Activated T-cell treated with anti-CD3 and anti-CD28 coated beads, Interleukin-2, amount 50 U/mL, for 48 hours (primary cell): ENCODE measurements around the gene PLGRKT.
"Not testable (repeated sequence)": the region's sequence is repeated elsewhere in the genome, so short reads cannot be mapped to it uniquely, and the experiment has no call there.

ENCODE experiments used
- DNase-seq, 2 experiments: peaks; one replicate each; pipeline ENCODE4 v3.0.0-alpha.2; 2020

The PLGRKT gene

DNA sequence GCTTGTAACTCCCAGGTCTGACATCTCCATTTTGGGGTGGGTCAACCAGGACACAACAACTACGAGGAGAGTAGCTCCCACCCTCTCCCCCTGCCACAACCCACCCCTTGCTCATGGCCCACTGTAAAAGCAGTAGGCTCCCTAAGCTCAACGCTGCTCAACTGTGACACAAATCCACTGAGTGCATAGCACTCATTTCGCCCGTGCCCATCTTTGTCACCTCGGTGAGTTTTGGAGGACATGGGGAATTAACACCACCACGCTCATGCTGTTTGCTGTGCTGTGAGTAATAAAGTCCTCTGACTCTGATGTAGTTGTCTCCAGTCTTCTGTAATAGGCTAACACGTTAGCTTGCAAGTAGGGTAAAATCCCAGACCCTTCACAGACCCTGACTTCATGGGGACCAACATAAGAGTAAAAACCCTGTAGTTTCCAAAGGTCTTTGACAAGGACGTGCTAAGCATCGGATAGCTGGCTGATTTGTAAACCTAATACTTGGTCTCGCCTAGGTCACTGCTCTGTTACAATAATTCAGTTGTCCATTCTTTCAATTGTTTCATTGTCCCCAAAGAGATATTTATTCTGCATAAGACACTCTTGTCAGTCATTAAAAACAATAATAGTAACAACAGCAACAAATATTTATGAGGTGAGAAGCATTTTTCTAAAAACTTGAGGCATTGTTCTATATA is 7.7 kb downstream of the PLGRKT start:
- no peak for DNase-seq

DNA sequence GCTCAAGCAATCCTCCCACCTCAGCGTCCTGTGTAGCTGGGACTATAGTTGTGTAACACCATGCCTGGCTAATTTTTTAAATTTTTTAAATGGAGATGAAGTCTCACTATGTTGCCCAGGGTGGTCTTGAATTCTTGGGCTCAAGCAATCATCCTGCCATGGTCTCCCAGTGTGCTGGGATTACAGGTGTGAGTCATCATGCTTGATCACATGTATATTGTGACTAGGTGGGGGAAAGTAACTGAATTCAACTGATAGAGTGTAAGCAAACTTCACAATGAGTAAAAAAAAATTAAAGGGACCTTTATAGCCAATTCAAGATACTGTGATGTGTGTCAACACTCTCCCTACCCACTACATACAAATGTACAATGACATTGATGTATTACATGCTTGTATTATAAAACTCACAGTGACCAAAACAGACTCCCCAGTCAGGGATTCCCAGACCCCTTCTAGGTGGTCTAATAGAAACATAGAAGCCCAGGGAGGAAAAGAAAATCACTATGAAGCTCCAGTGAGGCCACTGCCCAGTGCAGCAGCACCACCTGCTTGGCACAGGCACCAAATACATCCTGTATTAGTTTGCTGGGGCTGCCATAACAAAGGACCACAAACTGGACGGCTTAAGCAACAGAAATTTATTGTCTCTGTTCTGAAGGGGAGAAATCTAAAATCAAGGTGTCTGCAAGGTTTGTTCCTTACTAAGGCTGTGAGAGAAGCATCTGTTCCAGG is 8.8 kb downstream of the PLGRKT start:
- DNase-seq, result no peak

DNA sequence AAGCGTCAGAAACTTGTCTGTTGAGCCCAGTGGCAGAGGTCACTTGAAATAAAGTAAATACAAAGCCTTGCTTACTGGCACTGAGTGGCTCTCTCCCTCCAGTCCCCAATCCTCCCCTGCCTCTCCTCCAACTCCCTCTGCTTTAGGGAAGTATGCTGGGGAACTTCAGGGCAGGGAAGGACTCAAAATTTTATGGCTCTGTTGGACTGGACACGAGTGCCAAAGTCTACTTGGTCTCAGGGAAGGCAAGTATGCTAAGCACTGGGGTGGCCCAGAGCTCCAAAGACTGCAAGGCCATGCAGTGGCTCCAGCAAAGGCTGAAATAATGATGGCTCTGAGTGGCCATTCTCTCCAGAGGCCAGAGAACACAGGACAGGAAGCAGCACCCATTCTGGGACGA is 9.6 kb downstream of the PLGRKT start:
- no peak for DNase-seq

DNA sequence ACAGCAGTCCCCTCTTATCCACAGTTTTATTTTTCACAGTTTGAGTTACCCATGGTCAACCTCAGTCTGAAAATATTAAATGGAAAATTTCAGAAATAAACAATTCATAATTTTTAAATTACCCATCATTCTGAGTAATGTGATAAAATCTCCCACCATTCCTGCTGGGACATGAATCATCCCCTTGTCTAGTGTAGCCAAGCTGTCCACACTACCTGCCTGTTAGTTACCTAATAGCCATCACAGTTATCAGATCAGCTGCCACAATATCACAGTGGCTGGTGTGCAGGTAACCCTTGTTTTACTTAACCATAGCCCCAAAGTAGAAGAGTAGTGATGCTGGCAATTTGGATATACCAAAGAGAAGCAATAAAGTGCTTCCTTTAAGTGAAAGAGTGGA is 10.7 kb downstream of the PLGRKT start:
- DNase-seq, result no peak

DNA sequence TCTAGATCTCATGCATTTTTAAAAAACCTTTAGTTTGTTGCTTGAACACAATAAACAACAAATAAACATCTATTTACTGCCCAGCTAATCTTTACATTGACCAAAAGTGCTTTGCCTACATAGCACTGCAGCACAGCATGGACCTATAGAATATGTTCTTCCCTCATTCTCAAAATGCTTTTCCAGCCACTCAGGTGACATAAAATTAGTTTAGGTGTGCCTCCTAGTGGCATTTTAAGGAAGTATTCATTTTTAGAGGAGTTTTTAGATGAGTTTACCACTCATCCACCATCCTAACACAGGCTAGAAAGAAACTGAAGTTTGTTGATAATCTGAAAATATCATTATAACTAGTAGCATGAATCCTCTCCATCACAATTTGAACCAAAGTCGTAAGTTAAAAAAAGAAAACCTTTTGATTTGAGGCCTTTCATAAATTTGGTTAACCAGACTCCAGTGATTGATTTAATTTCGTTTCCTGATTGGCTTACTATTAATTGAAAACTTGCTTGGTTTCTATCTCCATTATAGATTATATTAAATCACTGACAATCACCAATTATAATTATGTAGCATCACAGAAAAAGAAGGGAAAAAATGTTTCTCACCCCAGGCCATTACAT is 12.6 kb downstream of the PLGRKT start:
- DNase-seq, result no peak

DNA sequence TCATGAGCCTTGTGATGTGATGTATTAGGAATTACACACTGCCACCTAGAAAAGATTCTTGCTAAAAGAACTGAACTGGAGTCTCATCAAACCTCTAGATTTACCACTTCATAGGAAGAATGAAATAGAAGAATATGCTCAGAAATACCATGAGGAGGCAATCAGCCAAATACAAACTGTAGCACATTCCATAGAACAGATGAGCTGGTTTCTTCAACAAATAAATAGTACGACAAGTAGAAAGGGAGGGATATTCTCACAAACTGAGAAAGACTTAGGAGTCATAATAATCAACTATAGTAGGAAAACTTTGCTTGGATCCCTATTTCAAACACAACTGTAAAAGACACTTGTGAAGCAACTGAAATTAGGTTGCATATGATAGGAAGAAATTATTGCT is 15.4 kb downstream of the PLGRKT start:
- no peak for DNase-seq

DNA sequence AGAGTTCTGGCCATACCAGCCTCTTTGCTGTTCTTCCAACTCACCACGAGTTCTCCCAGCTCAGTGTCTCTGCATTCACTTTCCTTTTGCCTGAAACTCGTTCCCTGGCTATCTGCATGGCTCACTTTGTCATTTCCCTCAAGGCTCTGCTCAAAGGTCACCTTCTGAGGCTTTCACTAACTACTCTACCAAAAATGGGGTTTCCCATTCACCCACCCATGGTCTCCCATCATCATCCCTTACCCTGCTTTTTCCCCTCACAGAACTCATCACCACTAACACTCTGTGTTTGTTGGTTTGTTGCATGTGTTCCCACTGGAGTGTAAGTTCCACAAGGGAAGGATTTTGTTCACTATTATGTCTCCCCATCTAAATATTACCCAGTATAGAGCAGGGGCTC is 16.6 kb downstream of the PLGRKT start:
- DNase-seq, result no peak

DNA sequence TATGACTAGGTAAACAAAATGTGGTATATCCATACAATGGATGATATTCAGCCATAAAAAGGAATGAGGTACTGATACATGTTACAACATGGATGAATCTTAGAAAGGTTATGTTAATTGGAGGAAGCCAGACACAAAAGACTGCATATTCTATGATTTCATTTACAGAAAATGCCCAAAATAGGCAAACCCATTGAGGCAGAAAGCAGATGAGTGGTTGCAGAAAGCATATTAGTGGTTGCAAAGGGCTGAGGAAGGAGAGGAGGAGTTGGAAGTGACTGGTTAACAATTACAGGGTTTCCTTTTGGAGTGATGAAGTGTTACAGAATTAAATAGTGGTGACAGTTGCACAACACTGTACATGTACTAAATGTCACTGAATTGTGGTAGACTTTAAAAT is 17.7 kb downstream of the PLGRKT start:
- DNase-seq, result no peak

DNA sequence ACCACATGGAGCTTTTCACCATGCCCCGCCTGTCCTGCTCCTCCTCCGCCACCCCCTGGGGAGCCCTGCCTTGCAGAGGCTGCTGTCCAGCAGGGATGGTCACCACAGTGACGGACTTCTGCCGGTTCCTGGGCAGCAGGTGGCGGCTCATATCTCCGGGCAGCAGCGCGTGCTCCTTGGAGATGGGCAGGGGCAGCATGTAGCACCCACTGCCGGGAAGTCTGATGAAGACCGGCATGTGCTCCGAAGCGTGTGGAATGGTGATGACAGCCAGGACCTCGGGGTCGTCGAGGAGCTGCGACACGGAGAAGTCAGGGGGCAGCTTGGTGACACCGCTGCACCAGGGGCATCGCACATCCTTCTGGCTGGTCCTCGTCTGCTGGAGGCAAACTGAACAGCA is 19.2 kb downstream of the PLGRKT start:
- DNase-seq, result no peak

DNA sequence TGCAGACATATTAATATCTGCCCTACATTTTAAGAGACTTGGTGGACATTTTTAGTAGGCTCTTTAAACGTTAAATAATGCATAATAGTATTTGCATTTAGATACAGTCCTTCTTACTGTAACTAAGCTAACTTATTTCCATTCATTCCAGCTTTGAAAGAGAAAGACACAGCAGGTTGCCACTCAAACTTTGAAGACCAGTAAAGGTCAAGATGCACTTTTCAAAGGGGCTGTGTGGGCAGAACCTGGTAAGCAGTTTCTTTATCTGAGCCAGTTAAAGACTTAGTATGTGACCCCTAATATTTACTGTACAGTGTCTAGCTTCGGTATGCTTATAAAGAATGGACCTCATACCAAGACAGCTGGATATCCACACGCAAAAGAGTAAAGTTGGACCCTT is 20.8 kb downstream of the PLGRKT start:
- DNase-seq, result no peak

DNA sequence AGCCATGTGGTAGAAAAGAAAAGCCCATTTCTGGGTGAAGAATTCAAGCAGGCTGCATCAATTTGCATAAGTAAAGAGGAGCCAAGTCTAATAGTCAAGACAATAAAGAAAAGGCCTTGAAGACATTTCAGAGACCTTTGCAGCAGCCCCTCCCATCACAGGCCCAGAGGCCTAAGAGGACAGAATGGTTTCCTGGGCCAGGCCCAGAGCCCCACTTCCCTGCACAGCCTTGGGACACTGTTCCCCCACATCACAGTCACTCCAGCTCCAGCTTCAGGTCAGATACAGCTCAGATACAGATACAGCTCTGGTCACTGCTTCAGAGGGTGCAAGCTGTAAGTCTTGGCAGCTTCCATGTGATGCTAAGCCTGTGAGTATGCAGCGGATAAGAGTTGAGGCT is 29.1 kb downstream of the PLGRKT start:
- DNase-seq, result no peak

DNA sequence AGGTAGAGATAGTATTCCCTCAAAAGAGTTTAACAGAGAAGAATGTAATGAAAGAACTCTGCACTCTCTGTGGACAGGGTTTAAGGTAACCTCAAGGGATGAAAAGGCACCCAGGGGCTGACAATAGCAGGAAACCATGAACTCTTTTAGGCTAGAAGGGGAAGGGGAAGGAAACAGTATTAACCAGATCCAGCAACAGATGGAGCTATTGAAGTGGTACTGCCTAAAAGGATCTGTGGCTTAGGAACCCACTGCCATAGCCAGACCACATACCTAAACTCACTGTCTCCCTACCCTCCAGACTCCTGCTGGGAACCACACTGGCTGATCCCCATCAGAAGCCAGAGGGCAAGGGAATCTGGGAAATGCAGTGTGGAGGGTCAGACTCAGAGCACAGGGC is 35.5 kb downstream of the PLGRKT start:
- DNase-seq, result no peak

DNA sequence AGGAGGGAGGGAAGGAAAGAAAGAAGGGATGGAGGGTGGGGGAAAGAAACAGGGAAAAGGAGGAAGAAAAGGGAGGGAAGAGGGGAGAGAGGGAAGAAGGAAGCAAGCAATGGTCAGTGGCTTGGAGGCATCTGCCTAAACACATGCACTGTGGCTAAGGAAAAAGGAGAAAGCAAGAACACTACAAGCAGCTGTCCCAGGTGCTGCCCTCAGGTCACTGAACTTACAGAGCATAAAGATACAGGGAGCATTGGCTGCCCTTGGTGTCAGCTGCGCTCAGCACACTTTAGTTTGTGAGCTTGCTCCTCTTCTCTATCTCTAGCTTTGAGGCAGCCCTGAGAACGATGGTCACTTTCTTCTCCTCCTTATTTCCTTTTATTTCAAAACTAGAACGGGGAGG is 40.2 kb downstream of the PLGRKT start:
- DNase-seq, result not testable (repeated sequence)

DNA sequence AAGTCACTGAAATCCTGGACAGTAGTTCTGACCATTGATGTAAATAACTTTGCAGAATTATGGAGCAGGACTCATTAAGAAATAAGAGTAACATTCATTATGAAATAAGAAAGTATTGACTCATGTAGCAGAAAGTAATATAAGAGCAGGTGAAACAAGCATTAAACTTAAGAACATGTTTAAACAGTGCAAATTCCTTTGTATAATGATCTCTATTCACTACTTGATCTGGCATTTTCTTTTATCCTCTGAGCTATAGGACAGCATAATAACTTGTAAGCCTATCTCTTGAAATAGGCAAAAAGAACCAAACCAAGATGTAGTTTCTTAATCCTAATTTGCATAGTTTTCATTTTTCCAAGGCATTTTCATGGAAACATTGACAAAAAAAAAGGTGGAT is 42.3 kb downstream of the PLGRKT start:
- DNase-seq, result no peak

DNA sequence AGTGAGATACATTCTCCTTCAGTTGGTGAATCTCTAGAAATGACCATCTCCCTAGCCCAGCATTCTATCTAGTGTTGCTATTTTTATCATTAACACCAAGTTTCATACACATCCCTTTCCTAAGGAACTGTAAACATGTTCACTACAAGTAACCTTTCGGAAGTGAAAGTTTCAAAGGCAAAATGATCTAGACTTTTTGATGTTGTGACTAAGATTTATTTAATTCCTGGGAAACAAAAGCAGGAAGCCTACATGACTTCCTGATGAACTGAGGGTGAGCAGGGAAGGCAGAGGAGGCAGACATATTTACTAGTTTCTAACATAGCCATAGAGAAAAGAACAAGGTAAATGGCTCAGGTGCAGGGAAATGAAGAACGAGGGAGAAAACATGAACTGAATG is 43.7 kb downstream of the PLGRKT start:
- not testable (repeated sequence) for DNase-seq

DNA sequence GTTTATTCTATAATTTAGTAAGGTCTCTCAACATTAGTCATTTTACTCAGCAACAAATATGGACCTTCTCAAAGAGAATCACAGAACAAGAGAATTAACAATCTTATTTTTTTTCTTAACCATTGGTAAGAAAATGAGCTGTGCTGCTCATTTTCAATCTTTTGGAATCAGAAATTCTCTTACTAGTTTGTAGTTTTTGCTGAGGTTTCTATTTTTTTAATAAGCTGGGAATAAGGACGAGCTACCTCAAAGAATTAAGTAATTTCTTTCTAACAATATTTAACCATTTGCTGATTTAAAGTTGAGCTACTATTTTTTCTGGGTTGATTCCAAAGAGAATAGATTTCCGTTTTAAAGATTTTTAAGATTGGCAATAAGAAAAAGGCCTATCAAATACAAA is 44.2 kb downstream of the PLGRKT start:
- no peak for DNase-seq

DNA sequence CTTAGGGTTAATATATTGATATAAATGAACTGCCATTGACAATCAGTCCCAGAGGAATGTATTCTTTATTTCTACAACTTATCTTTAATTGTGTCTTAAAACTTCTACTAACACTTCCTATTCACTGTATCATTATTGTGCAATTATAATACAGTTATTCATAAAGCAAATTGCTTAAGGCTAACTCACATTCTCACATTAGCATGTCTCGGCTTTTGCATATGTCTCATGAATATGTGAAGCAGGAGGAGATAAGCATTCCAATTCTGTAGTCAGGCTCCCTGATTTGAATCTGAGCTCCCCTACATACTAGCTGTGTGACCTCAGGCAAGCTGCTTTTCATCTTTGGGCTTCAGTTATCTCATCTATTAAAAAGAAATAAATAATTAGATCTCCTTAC is 45.4 kb downstream of the PLGRKT start:
- no peak for DNase-seq

DNA sequence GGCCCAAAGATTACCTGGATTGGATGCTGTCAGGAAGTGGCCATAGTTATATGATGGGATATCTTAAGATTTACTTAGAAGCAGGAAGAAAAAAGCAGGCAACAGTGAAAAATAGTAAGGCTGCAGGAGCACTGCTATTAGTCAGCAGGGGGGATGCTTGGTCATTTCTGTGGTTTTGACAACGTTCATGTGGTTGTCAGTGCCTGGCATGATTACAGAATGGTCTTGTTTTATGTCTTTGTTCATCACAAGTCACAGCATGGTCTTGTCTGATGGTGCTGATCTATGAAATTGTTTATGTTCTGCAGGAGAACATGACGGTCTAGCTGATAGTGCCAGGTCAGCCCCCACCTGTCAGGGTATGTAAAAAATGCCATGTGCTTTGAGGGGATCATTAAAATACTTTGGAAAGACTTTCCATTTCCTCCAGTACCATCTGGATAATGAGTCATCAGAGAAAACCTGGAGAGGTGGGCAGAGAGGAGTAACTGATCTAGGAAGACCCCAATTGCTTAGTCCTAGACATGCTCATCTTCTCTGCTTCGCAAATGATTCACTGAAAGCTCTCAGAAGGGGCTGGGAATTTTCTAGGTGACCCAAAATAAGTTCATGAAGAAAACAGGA is 48.5 kb downstream of the PLGRKT start:
- DNase-seq, result peak; percentile 33 to 41

DNA sequence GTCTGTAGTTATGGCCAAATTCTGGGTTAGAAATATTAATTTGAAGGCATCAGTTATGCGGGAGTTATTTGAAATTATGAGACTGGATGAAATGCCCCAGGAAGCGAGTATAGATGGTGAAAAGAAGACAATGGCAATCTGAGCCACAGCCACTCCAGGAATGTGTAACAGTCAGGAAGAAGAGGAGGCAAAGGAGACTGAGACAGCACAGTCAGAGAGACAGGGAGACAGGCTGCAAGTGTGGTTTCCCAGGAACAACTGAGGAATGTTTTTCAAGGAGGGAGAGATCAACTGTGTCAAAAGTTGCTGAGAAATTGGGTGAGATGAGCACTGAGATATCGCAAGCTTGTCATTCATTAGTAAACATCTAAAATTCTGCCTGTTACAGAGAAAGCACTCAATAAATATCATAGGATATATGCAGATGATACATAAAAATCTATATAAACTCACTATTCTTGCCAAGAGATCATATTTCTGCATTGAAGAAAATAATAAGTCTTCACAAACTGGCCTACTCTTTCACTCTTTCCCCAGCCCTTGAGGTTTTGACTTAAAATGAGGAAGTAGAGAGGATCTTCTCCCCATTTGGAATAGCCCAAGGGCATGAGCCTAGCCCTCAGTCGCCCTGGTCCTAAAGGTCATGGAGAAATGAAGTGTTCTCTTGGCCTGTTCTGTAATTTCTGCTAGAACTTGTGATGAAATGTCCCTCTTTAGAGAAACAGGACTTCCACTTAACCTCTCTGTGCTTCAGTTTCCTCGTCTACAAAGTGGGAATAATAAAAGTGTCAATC is 49.5 kb downstream of the PLGRKT start:
- no peak for DNase-seq

DNA sequence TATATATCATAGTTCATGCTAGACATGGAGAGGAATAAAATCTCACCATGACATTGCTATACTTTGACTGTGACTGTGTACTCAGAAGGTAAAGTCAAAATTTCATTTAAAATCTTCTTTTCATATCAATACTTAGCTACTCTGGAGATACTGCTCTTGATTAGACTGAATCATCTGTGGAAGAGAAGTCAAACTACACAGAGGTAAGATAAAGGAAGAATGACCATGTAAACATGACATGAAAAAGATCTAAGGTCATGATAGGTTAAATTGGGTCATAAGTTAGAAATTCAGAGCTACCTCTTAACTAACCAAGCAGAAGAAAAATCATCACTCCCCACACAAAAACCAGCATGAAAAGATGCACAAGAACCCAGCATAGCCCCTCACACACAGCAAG is 53.3 kb downstream of the PLGRKT start:
- DNase-seq, result no peak

DNA sequence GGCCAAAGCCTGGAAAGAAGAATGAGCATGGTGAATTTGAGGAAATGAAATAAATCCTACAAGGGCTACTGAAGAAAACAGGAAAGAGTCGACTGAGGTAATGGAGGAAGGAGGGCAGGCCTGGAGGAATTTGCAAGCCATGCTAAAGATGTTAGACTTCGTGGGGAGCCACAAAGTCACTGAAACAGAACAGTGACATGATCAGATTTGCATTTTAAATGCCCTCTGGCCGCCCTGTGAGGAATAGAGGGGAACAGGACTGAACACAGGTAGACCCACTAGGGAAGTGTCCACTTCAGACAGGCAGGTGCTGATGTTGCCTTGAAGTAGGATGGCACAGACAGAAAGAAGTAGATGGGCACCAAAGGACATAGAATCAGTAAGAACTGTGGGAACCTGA is 55.2 kb downstream of the PLGRKT start:
- no peak for DNase-seq

DNA sequence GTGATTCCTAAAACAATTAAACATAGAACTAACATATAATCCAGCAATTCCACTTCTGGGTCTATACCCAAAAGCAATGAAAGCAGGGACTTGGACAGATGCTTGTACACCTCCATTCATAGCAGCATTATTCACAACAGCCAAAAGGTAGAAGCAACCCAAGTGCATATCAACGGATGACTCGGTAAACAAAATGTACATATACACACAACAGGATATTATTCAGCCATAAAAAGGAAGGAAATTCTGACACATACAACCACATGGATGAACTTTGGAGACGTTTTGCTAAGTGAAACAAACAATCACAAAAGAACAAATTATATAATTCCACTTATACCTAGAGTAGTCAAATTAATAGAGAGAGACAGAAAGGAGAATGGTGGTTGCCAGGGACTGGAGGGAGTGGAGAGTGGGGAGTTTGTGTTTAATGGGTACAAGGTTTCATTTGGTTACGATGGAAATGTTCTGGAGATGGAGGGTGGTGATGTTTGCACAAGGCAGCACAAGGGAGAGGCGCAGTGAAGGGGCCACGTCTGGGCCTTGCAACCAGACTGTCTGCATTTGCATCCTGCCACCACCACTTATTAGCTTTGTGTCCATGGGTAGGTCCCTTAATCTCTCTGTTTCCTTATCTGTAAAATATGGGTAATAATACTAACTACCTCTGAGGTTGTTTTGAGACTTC is 61.8 kb downstream of the PLGRKT start:
- DNase-seq, result no peak
